K562 (cell line): ENCODE results near the gene DST. TPM values are rescaled to one million over a fixed set of nuclear protein-coding genes. Genes with fewer than 3 reads are reported as not detected.

Experiments used
- ATAC-seq: fragments of 200-7000 bp; cut with Tn5 transposase; 3 replicates; pipeline ENCODE4 v1.9.1; 2020; ENCODE audit warnings: moderate library complexity
- BruUV-seq: library from RNA; stranded (reverse); fragments of 400-500 nt; replicated peaks from 2 replicates; lab custom pipeline; 2021; lab: Mats Ljungman, UMichigan
- CTCF ChIA-PET: fragments of 300-600 bp; formaldehyde crosslinking; extraction: SDS; loops from one replicate; lab custom pipeline; 2021; ENCODE audit warnings: low intra/inter-chr PET ratio; lab: Yijun Ruan, JAX
- POLR2A ChIA-PET: fragments of 300-600, 350-650 bp; sonication (Branson Sonifier 250); formaldehyde crosslinking; extraction: SDS; loops from one replicate; lab custom pipeline; 2021; ENCODE audit warnings: antibody characterized with exemption, inconsistent platforms; lab: Yijun Ruan, JAX
- DNase-seq, 4 experiments: peaks; one replicate each; pipeline versions ENCODE4 v3.0.0 to v3.0.0-alpha.2; 2011 to 2018; ENCODE audit warnings: low spot score in 3 of 4, mixed read lengths in 3 of 4; ENCODE audit errors: extremely low read depth in 1 of 4
- FAIRE-seq: peaks from 2 replicates; lab custom pipeline; 2011; peaks lifted over from hg19 to GRCh38; lab: Jason Lieb, UNC
- H2AFZ ChIP-seq: 2 replicates; pipeline ENCODE4 v1.6.0; 2011; ENCODE audit warnings: low read depth, low read length, control low read depth, inconsistent platforms
- H3K27ac ChIP-seq: fragments of 200-600 bp; 3 replicates; pipeline ENCODE4 v1.8.0; 2011; ENCODE audit warnings: low read depth, mild to moderate bottlenecking, control low read depth, inconsistent platforms, low read length, moderate library complexity, mixed read lengths; ENCODE audit errors: extremely low read depth
- H3K27me3 ChIP-seq, 2 experiments: fragments of 300-600 bp in 1 of 2; 2 replicates in 1 of 2; 3 replicates in 1 of 2; pipeline versions ENCODE4 v1.6.0 to v1.8.0; 2011; ENCODE audit warnings: inconsistent platforms in 2 of 2, low read length in 2 of 2, mild to moderate bottlenecking in 1 of 2, mixed read lengths in 1 of 2, moderate library complexity in 1 of 2; ENCODE audit not compliant: control insufficient read depth in 2 of 2, insufficient read depth in 2 of 2
- H3K36me3 ChIP-seq: fragments of 300-600 bp; 3 replicates; pipeline ENCODE4 v1.8.0; 2011; ENCODE audit warnings: mild to moderate bottlenecking, low read length, inconsistent platforms; ENCODE audit not compliant: control insufficient read depth, insufficient read depth
- H3K4me1 ChIP-seq, 2 experiments: fragments of 200-600 bp in 1 of 2; replicated peaks in 1 of 2; 2 replicates in 1 of 2; 3 replicates in 1 of 2; pipeline versions ENCODE4 v1.5.1 to v1.8.0; 2011; ENCODE audit warnings: inconsistent platforms in 2 of 2, low read length in 2 of 2, mild to moderate bottlenecking in 1 of 2, mixed read lengths in 1 of 2, moderate library complexity in 1 of 2; ENCODE audit not compliant: control insufficient read depth in 2 of 2, insufficient read depth in 2 of 2
- H3K4me2 ChIP-seq: 2 replicates; pipeline ENCODE4 v1.6.1; 2011; ENCODE audit warnings: low read length, control low read depth, inconsistent platforms, mixed read lengths; ENCODE audit not compliant: insufficient read depth
- H3K4me3 ChIP-seq: fragments of 200-600 bp; sonication (generic), shearing (Covaris generic); 2 replicates; pipeline ENCODE4 v1.5.1; 2016; ENCODE audit warnings: control low read depth, inconsistent platforms
- H3K79me2 ChIP-seq: fragments of 200-600 bp; 3 replicates; pipeline ENCODE4 v1.8.0; 2011; ENCODE audit warnings: low read length, inconsistent platforms; ENCODE audit not compliant: control insufficient read depth, insufficient read depth
- H3K9ac ChIP-seq, 2 experiments: 2 replicates each; pipeline versions ENCODE4 v1.6.0 to v1.6.1; 2011; ENCODE audit warnings: low read depth in 2 of 2, low read length in 2 of 2, control low read depth in 1 of 2, inconsistent platforms in 1 of 2, mild to moderate bottlenecking in 1 of 2, mixed read lengths in 1 of 2; ENCODE audit not compliant: insufficient read depth in 1 of 2
- H3K9me1 ChIP-seq: one replicate; pipeline ENCODE4 v1.6.0; 2011; ENCODE audit warnings: inconsistent platforms, mild to moderate bottlenecking, low read length, moderate library complexity; ENCODE audit not compliant: control insufficient read depth, insufficient read depth
- H3K9me3 ChIP-seq: replicated peaks from 2 replicates; pipeline ENCODE4 v1.5.1; 2011; ENCODE audit warnings: low read depth, low read length, inconsistent platforms; ENCODE audit not compliant: control insufficient read depth, insufficient read depth
- H4K20me1 ChIP-seq: replicated peaks from 2 replicates; pipeline ENCODE4 v1.6.1; 2011; ENCODE audit warnings: low read length, inconsistent platforms, mixed read lengths; ENCODE audit not compliant: control insufficient read depth, insufficient read depth
- ETV1 ChIP-seq: fragments of 450-650 bp; conservative IDR thresholded peaks from 2 replicates; pipeline ENCODE4 v1.6.1; 2016; ENCODE audit warnings: missing genetic modification characterization, control low read depth, low read depth, missing compliant biosample characterization
- EWSR1 ChIP-seq: fragments of 450-650 bp; IDR thresholded peaks from 2 replicates; pipeline ENCODE4 v1.6.1; 2018; ENCODE audit warnings: borderline replicate concordance, mild to moderate bottlenecking, low read depth, moderate library complexity; ENCODE audit not compliant: partially characterized antibody
- KDM4B ChIP-seq, 2 experiments: fragments of 450-650 bp in 1 of 2; sonication (generic) in 1 of 2; IDR thresholded peaks; 2 replicates each; pipeline ENCODE4 v1.6.1; 2016 to 2017; ENCODE audit warnings: borderline replicate concordance in 2 of 2, antibody characterized with exemption in 1 of 2, low read depth in 1 of 2, mild to moderate bottlenecking in 1 of 2
- MAFF ChIP-seq: IDR thresholded peaks from 2 replicates; pipeline ENCODE4 v1.6.1; 2012; ENCODE audit warnings: low read length, improper control_type of control experiment
- MYC ChIP-seq, 2 experiments: fragments of 250-450 bp in 1 of 2; sonication (Bioruptor Pico) in 1 of 2; IDR thresholded peaks; 2 replicates each; pipeline versions ENCODE4 v1.5.1 to v1.6.1; 2012 to 2021; ENCODE audit warnings: low read depth in 2 of 2, borderline replicate concordance in 1 of 2, improper control_type of control experiment in 1 of 2, low read length in 1 of 2, mild to moderate bottlenecking in 1 of 2, moderate library complexity in 1 of 2
- NFYB ChIP-seq: IDR thresholded peaks from 2 replicates; pipeline ENCODE4 v1.6.1; 2011; ENCODE audit warnings: mild to moderate bottlenecking, moderate library complexity; ENCODE audit not compliant: insufficient read length; ENCODE audit errors: extremely low read depth
- PHTF2 ChIP-seq: fragments of 250-450 bp; sonication (Bioruptor Pico); IDR thresholded peaks from 2 replicates; pipeline ENCODE4 v1.5.0; 2021; ENCODE audit warnings: mild to moderate bottlenecking
- POLR2G ChIP-seq: fragments of 200-400 bp; formaldehyde crosslinking; IDR thresholded peaks from 2 replicates; pipeline ENCODE4 v1.6.1; 2017; ENCODE audit warnings: low read depth, mild to moderate bottlenecking, antibody characterized with exemption, low read length, moderate library complexity
- TBL1XR1 ChIP-seq, 2 experiments: IDR thresholded peaks; 2 replicates each; pipeline ENCODE4 v1.6.1; 2012; ENCODE audit warnings: improper control_type of control experiment in 2 of 2, low read length in 2 of 2, mild to moderate bottlenecking in 1 of 2
- ZNF133 ChIP-seq: fragments of 250-450 bp; sonication (Bioruptor Pico); IDR thresholded peaks from 2 replicates; pipeline ENCODE4 v1.4.0; 2020; ENCODE audit warnings: mild to moderate bottlenecking
- ZNF780A ChIP-seq: fragments of 250-450 bp; sonication (Bioruptor Pico); IDR thresholded peaks from 2 replicates; pipeline ENCODE4 v1.5.0; 2021; ENCODE audit warnings: mild to moderate bottlenecking
- WGBS: fragments of 100-300 bp; shearing (Covaris generic); methylation state at CpG from one replicate; pipeline ENCODE4 v1.1.6; 2016; ENCODE audit warnings: low coverage, mixed read lengths; ENCODE audit not compliant: insufficient coverage; ENCODE audit errors: missing lambda C conversion rate; 5-methylcytosine and 5-hydroxymethylcytosine counted together
- in situ Hi-C: fragments of 300-500 bp; cut with MboI; formaldehyde crosslinking; loops from 4 replicates; pipeline ENCODE4 v1.15.0; 2018; ENCODE audit warnings: inconsistent platforms, mixed read lengths
- intact Hi-C: fragments of 100-400 bp; cut with micrococcal nuclease; formaldehyde crosslinking; loops from 2 replicates; pipeline ENCODE4 v1.14.2; 2022
- polyA plus RNA-seq, 8 experiments: library from polyadenylated mRNA; depleted of rRNA in 4 of 8; stranded (reverse) in 5 of 8; unstranded in 3 of 8; fragments of >200 nt; fragmentation: Nextera tagmentation in 2 of 8; fragmentation: Illumina TruSeq in 1 of 8; extraction: Ambion mirVana in 2 of 8; extraction: Trizol in 1 of 8; gene quantifications; 2 replicates each; pipeline versions ENCODE4 v1.2.1 to v1.2.3, GENCODE V29; 2011 to 2014; ENCODE audit warnings: inconsistent platforms in 1 of 8, missing spikeins in 1 of 8
- total RNA-seq, 7 experiments: library from RNA; depleted of rRNA in 6 of 7; stranded (reverse); fragments of >200 nt in 6 of 7; fragmentation: Illumina TruSeq in 2 of 7; extraction: Trizol in 2 of 7; gene quantifications; 2 replicates each; pipeline versions ENCODE4 v1.2.1 to v1.2.3, GENCODE V29; 2011 to 2021; ENCODE audit warnings: low replicate concordance in 1 of 7

DST gene
- total and polyA plus RNA-seq, 9 of the 15 experiments (the other 6 are each of a cell fraction or from before 2014, with no cell fraction given), result 5.2 to 21.9 (median 13.3) TPM

GRCh38 chr6:56683882-56684281 is 41.2 kb upstream of the DST start:
- Histone ChIP-seq H4K20me1 (no peaks in the 10 kb centered on the region), H3K36me3 (no peaks in the 10 kb centered on the region), H3K27ac (no peak overlapping the region), H3K4me2 (no peak overlapping the region), H3K4me3 (no peak overlapping the region), H3K27me3 (no peaks in the 10 kb centered on the region), H3K4me1 (no peaks in the 10 kb centered on the region), H2AFZ (no peak overlapping the region)
- CTCF ChIA-PET, result no interaction called here
- FAIRE-seq (no peak), DNase-seq (no peak), ATAC-seq (no peak)
- POLR2A ChIA-PET, result no interaction called here
- BruUV-seq, result no TSS peak
- 0% methylated on average over 1 of the region's 1 CpG for WGBS
- TF ChIP-seq ZNF780A (no peak), MAFF (no peak), PHTF2 (no peak), ZNF133 (CRISPR knock-in tag) (no peak), TBL1XR1 (IDR thresholded peaks at IDR 0.05; ENCODE audit: low read length in 2 of 2) (no peak), POLR2G (no peak), KDM4B (IDR thresholded peaks at IDR 0.05; ENCODE audit: borderline replicate concordance in 2 of 2, low read depth in 1 of 2) (no peak), EWSR1 (no peak), NFYB (no peak), MYC (IDR thresholded peaks at IDR 0.05; ENCODE audit: low read depth, low read length) (no peak), MYC (CRISPR knock-in tag; IDR thresholded peaks at IDR 0.05; ENCODE audit: borderline replicate concordance, low read depth) (no peak), ETV1 (no peak)
- TF ChIP-seq, all 486 proteins: peak for 0
- intact Hi-C loops, result no loop called here
- no peaks in the 10 kb centered on the region for H3K9me3 ChIP-seq
- in situ Hi-C loops, result no loop called here
- H3K79me2 ChIP-seq, result no peaks in the 10 kb centered on the region
- no peaks in the 10 kb centered on the region for H3K9me1 ChIP-seq
- H3K9ac ChIP-seq, result no peak overlapping the region
